AG04450 (cell line): ENCODE results near the gene SHC2. TPM values are rescaled to one million over a fixed set of nuclear protein-coding genes. Genes with fewer than 3 reads are reported as not detected.

Experiments used
- CTCF ChIA-PET: fragments of 300-600, 350-600 bp; formaldehyde crosslinking; extraction: SDS; loops from one replicate; lab custom pipeline; 2022; ENCODE audit warnings: antibody characterized with exemption, inconsistent platforms; lab: Charles Lee
- POLR2A ChIA-PET: fragments of 350-600 bp; formaldehyde crosslinking; extraction: SDS; loops from one replicate; lab custom pipeline; 2021; ENCODE audit warnings: antibody characterized with exemption, inconsistent platforms; lab: Yijun Ruan, JAX
- DNase-seq: peaks from one replicate; pipeline ENCODE4 v3.0.0-alpha.2; 2011; ENCODE audit warnings: low read depth, low spot score
- H3K27ac ChIP-seq: one replicate; pipeline ENCODE4 v1.5.1; 2012; ENCODE audit warnings: low read depth, low read length, control low read depth
- H3K27me3 ChIP-seq: one replicate; pipeline ENCODE4 v1.6.0; 2012; ENCODE audit warnings: low read length; ENCODE audit not compliant: control insufficient read depth, insufficient read depth
- H3K4me3 ChIP-seq: 2 replicates; pipeline ENCODE4 v1.5.1; 2011; ENCODE audit warnings: mild to moderate bottlenecking, low read depth, low read length, control low read depth
- H3K9me3 ChIP-seq: 2 replicates; pipeline ENCODE4 v1.5.1; 2012; ENCODE audit warnings: low read length; ENCODE audit not compliant: control insufficient read depth, insufficient read depth
- CTCF ChIP-seq: IDR thresholded peaks from 2 replicates; pipeline ENCODE4 v1.5.1; 2011; ENCODE audit warnings: low read depth, low read length, control low read depth, inconsistent platforms
- polyA plus RNA-seq: library from polyadenylated mRNA; depleted of rRNA; stranded (reverse); fragments of >200 nt; gene quantifications from 2 replicates; pipeline ENCODE4 v1.2.3, GENCODE V29; 2011

The SHC2 gene
- polyA plus RNA-seq, 1 experiment = 1.3 TPM

GRCh38 chr19:498511-498891 lies 37.7 kb upstream of the SHC2 start:
- no peak overlapping the region for H3K4me3 ChIP-seq
- H3K9me3 ChIP-seq = peaks cover 1% of the 10 kb centered on the region; the same call in 1 of the 2 replicates
- peaks cover 22% of the 10 kb centered on the region for H3K27me3 ChIP-seq
- ChIA-PET POLR2A (interaction anchor here (0.6 kb wide), 1 partner anchor 76 kb away, joined by 3 read pairs; no protein-coding TSS in a partner anchor), CTCF (interaction anchor here (1.6 kb wide), 1 partner anchor 8 kb away, joined by 9 read pairs; no protein-coding TSS in a partner anchor)
- no peak for DNase-seq
- no peak overlapping the region for H3K27ac ChIP-seq
- TF ChIP-seq CTCF = no peak

- TF ChIP-seq CTCF = no peak
- CTCF ChIA-PET = interaction anchor here (1.6 kb wide), 1 partner anchor 9 kb away, joined by 9 read pairs; no protein-coding TSS in a partner anchor
- no peak for DNase-seq
These were observed 37.2 kb upstream of the SHC2 start for GRCh38 chr19:497869-498510.

DNA sequence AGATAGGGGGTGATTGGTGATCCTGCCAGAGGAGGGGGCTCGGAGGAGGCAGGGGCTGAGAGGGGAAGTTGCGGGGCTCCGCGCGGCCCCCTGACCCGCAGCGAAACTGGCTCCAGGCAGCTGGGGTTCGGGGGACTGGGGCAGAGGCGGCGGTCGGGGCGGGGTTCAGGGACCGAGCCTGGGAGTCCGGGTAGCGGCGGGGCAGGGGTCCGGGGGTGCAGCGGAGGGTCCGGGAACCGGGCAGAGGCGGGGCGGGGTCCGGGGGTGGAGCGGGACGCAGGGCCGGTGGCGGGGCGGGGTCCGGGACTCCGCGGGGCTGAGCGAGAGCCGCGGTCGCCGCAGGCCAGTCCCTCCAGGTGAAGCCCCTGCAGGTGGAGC lies 36.6 kb upstream of the SHC2 start:
- Histone ChIP-seq H3K27me3 (peaks cover 22% of the 10 kb centered on the region), H3K27ac (no peak overlapping the region), H3K9me3 (peaks cover 10% of the 10 kb centered on the region; the same call in 1 of the 2 replicates), H3K4me3 (no peak overlapping the region)
- ChIA-PET POLR2A (interaction anchor here (0.7 kb wide), 1 partner anchor 9 kb away, joined by 4 read pairs; no protein-coding TSS in a partner anchor), CTCF (interaction anchor here (1.6 kb wide), 1 partner anchor 9 kb away, joined by 9 read pairs; no protein-coding TSS in a partner anchor)
- DNase-seq = no peak
- no peak for TF ChIP-seq CTCF

More at GRCh38 chr19:497869-498510, 37.2 kb upstream of the SHC2 start:
- POLR2A ChIA-PET = interaction anchor here (0.7 kb wide), 1 partner anchor 9 kb away, joined by 4 read pairs; no protein-coding TSS in a partner anchor
- Histone ChIP-seq H3K4me3 (no peak overlapping the region), H3K9me3 (peaks cover 7% of the 10 kb centered on the region; the same call in 1 of the 2 replicates), H3K27ac (no peak overlapping the region), H3K27me3 (peaks cover 22% of the 10 kb centered on the region)

DNA sequence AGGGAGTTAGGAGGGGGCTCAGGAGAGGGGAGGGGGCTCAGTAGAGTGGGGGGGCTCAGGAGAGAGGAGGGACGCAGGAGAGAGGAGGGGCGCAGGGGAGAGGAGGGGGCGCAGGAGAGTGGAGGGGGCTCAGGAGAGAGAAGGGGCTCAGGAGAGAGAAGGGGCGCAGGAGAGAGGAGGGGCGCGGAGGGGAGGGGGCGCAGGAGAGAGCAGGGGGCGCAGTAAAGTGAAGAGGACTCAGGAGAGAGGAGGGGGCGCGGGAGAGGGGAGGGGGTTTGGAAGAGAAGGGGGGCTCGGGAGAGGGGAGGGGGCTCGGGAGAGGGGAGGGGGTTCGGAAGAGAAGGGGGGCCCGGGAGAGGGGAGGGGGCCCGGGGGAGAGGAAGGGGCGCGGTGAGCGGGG lies 36.2 kb upstream of the SHC2 start:
- ChIA-PET POLR2A (no interaction called here), CTCF (no interaction called here)
- no peak for TF ChIP-seq CTCF
- no peak overlapping the region for H3K4me3 ChIP-seq
- H3K27ac ChIP-seq = no peak overlapping the region
- DNase-seq = no peak
- peaks cover 22% of the 10 kb centered on the region for H3K27me3 ChIP-seq
- peaks cover 14% of the 10 kb centered on the region; the same call in 1 of the 2 replicates for H3K9me3 ChIP-seq

DNA sequence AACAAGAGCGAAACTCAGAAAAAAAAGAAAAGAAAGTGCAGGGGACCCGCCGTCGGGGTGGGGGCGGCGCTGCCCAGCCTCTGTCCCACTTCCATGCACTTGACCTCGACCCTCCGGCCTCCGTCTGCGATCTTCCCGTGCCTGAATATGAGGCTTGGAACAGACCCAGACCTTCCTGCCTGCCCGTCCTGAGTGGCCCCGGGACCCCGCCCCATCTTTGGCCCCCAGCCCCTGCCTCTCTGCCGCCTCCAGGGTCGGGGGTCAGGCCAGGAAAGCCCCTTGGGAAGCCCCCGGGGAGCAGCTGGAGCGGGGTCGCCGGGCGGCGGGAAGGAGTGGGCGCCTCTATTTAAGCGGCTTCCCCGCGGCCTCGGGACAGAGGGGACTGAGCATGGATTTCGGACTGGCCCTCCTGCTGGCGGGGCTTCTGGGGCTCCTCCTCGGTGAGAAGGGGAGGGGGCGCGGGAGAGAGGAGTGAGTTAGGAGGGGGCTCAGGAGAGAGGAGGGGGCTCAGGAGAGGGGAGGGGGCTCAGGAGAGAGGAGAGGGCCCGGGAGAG lies 35.4 kb upstream of the SHC2 start, which contains the start of gene MADCAM1:
TSS of gene MADCAM1 (plus strand) at position 375 of the 554 bp plus-strand sequence. CDS start at position 389, 14 bp downstream.
- peaks cover 17% of the 10 kb centered on the region; the same call in 1 of the 2 replicates for H3K9me3 ChIP-seq
- ChIA-PET POLR2A (no interaction called here), CTCF (interaction anchor here (1.3 to 2.5 kb wide), 2 partner anchors 8 to 10 kb away, joined by 4 to 16 read pairs; no protein-coding TSS in a partner anchor)
- DNase-seq = no peak
- no peak within 1 kb of the TSS for H3K4me3 ChIP-seq
- H3K27me3 ChIP-seq = peaks cover 22% of the 10 kb centered on the region
- TF ChIP-seq CTCF = no peak
- no peak within 1 kb of the TSS for H3K27ac ChIP-seq
